Activated T-cell treated with anti-CD3 and anti-CD28 coated beads, Interleukin-2, amount 50 U/mL, for 4 hours (primary cell): ENCODE measurements around the gene GOLGA6B. TPM values are rescaled to one million over a fixed set of nuclear protein-coding genes. Genes with fewer than 3 reads are reported as not detected.
"Not testable (repeated sequence)": the region's sequence is repeated elsewhere in the genome, so short reads cannot be mapped to it uniquely, and the experiment has no call there.

Experiments
- ATAC-seq, 2 donors: fragments of 200-7000 bp; cut with Tn5 transposase; one replicate each; pipeline ENCODE4 v1.10.0; 2021
- DNase-seq: peaks from one replicate; pipeline ENCODE4 v3.0.0-alpha.2; 2020
- H3K27me3 Mint-ChIP-seq: one replicate; pipeline ENCODE4 v1.8.0; 2021; ENCODE audit warnings: low read depth, mixed read lengths
- H3K36me3 Mint-ChIP-seq: one replicate; pipeline ENCODE4 v1.8.0; 2022; ENCODE audit warnings: mixed read lengths; ENCODE audit not compliant: insufficient read depth
- H3K4me1 Mint-ChIP-seq: one replicate; pipeline ENCODE4 v1.8.0; 2021; ENCODE audit warnings: low read depth, mixed read lengths
- H3K4me3 Mint-ChIP-seq: one replicate; pipeline ENCODE4 v1.8.0; 2021; ENCODE audit warnings: mild to moderate bottlenecking, moderate library complexity, mixed read lengths
- H3K9me3 Mint-ChIP-seq: one replicate; pipeline ENCODE4 v1.8.0; 2021; ENCODE audit warnings: mixed read lengths
- total RNA-seq, 3 donors: library from RNA; stranded (reverse); gene quantifications; one replicate each; pipeline ENCODE4 v1.2.1, GENCODE V29; 2021

Gene GOLGA6B
- total RNA-seq, 3 donors from 2014 or later, result not detected

DNA sequence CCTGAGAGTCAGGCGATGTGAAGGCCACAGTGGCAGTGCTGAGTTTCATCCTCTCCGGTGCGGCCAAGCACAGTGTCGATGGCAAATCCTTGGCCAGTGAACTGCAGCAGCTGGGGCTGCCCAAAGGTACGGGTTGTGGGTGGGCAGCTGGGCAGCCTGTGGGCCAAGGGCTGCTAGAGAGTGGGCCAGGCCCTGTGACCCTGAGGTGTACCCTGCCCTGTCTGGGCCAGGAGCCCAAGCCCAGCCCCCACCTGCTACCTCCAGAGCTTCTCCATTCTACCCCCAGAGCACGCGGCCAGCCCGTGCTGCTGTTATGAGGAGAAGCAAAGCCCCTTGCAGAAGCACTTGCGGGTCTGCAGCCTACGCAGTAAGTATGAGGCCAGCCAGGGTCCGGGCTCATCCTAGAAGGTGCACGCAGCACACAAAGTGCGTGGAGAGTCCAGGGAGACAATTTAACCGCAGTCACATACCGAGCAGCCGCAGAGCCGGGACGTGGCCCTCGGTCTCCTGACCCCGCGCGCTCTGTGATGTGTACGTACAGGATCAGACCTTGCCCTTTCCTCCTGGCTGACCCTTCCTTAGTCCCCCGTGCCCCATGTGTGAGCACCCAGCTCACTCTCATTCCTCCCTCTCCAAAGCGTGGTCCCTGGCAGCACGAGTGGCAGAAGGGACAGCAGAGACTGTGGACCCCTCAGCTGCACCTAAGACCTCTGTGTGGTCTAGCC, 14.6 kb upstream of the GOLGA6B start:
- not testable (repeated sequence) for ATAC-seq, DNase-seq, H3K4me1 Mint-ChIP-seq, H3K27me3 Mint-ChIP-seq, H3K4me3 Mint-ChIP-seq, H3K36me3 Mint-ChIP-seq, H3K9me3 Mint-ChIP-seq

DNA sequence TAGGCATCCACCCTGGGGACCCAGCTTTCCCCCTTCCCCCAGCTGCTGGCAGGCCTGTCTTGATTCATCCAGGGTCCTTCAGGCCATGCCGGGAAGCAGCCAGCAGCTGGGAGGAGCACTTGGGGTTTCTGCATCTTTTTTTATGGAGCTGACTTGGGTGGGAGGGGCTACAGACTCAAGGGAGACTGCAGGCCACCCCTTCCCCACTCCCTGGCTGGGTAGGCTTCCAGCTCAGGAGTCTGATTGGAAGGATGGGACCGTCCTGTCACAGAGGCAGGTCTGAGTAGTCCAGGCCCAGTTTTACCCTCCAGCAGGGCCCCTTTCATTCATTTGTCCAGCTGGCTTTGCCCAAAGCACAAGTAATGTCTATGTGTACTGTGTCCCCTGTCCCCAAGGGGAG, 12.2 kb upstream of the GOLGA6B start:
- H3K9me3 Mint-ChIP-seq, H3K4me3 Mint-ChIP-seq, ATAC-seq, H3K4me1 Mint-ChIP-seq, H3K27me3 Mint-ChIP-seq, DNase-seq, H3K36me3 Mint-ChIP-seq: not testable (repeated sequence)

DNA sequence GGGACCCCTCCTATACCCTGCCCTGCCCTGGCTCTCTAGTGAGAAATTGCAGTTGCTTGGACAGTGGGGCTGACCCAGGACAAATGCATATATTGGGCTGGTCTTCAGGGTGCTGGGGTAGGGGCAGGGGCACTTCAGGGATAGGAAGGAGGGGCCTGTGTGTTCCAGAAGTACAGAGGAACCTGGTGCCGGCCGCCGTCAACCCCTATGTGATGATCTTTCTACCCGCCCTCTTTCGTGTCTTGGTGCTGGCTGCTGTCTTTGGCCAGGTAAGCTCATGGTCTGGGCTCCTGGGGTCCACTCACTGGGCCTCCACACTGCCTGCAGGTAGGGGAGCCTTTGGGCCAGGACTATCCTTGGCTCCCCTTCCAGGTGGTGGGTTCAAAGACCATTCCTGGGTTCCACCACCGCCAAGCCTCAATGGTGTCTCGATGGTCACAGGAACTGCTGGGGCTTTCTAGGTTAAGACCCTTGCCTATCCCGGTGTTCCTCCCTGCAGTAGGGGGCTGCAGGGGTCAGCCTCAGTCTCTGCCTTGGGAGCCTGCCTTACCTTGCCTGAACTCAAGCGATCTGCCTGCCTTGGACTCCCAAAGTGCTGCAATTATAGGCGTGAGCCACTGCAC, 5.8 kb upstream of the GOLGA6B start:
- not testable (repeated sequence) for H3K4me3 Mint-ChIP-seq, H3K27me3 Mint-ChIP-seq, ATAC-seq, DNase-seq, H3K36me3 Mint-ChIP-seq, H3K4me1 Mint-ChIP-seq, H3K9me3 Mint-ChIP-seq

DNA sequence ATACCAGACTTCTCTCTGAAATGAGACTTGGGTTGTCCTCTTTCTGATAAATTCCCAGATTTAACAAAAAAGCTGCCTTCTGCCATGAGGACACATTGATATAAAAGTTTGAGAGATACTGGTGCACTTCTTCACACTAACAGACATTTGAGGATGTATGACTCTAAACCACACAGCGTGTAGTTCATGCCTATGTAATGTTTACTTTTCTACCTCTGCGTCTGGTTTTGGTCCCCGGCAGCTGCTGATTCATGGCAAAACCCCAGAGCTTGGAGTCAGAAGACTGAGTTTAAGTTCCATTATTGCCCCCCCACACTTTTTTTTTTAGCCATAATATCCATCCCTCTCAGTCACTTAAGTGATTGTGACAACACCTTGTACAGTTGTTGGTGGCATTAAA, 1.5 kb downstream of the GOLGA6B start:
- not testable (repeated sequence) for H3K4me1 Mint-ChIP-seq, H3K4me3 Mint-ChIP-seq, DNase-seq, ATAC-seq, H3K9me3 Mint-ChIP-seq, H3K27me3 Mint-ChIP-seq, H3K36me3 Mint-ChIP-seq

DNA sequence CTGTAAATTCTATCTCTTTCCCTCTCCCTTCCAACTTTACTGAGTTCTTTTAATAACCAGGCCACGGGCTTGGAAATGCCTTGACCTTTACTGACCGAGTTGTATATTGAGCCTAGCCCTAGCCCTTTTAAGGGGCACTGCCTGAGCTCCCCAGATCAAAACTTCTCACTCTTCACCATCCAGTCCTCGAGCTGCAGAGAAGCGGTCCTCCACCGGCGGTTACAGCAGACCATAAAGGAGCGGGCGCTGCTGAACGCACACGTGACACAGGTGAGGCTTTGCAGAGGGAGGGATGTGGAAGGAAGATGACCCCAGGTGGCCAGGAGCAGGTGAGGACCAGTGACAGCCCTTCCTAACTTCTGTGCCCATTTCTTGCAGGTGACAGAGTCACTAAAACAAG, 6.6 kb downstream of the GOLGA6B start:
- not testable (repeated sequence) for H3K27me3 Mint-ChIP-seq, H3K4me1 Mint-ChIP-seq, H3K9me3 Mint-ChIP-seq, H3K36me3 Mint-ChIP-seq, H3K4me3 Mint-ChIP-seq, DNase-seq, ATAC-seq

DNA sequence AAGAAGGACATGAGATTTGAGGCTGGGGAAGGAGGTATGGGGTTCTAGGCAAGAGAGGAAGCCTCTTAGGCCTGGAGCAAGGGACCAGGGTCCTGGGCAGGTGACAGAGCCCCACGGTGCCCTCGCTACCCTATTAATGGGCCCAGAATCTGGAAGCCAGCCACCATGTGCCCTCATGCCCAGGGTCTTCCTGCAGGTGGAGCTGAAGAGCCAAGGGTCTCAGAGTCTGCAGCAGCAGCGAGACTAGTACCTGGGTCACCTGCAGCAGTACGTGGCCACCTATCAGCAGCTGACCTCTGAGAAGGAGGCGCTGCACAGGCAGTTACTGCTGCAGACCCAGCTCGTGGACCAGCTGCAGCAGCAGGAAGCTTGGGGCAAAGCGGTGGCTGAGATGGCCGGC, 9.4 kb downstream of the GOLGA6B start:
- DNase-seq, H3K36me3 Mint-ChIP-seq, H3K9me3 Mint-ChIP-seq, ATAC-seq, H3K27me3 Mint-ChIP-seq, H3K4me3 Mint-ChIP-seq, H3K4me1 Mint-ChIP-seq: not testable (repeated sequence)

DNA sequence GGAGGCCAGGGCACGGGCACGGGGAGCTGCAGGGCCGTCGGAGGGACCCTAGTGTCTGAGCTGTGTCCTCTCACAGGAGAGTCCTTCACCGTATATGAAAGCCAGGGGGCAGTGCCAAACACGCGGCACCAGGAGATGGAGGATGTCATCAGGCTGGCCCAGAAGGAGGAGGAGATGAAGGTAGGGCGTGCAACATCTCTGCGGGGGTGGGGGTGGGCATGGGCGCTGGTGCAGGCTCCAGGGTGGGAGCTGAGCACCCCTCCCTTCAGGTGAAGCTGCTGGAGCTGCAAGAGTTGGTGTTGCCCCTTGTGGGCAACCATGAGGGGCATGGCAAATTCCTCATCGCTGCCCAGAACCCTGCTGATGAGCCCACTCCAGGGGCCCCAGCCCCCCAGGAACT, 11.2 kb downstream of the GOLGA6B start:
- not testable (repeated sequence) for H3K36me3 Mint-ChIP-seq, DNase-seq, ATAC-seq, H3K4me1 Mint-ChIP-seq, H3K27me3 Mint-ChIP-seq, H3K4me3 Mint-ChIP-seq, H3K9me3 Mint-ChIP-seq

DNA sequence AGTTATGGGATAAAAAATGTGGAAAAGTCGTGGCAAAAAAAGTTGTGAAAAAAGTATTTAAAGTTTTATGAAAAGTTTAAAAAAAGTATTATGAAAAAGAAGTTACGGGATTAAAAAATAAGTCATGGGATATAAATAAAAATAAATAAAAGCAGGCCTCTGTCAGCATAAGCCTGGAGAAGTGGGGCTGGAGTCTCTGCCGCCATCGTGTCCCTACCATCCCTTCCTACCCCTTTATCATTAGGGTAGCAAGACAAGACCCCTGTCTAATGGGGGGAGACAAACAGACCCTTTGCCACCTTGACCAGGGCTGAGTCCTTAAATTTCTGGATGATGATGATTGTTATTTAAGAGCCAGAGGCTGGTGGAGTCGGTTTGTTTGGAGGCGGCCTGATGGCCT, 15.3 kb downstream of the GOLGA6B start:
- ATAC-seq, H3K4me1 Mint-ChIP-seq, DNase-seq, H3K36me3 Mint-ChIP-seq, H3K4me3 Mint-ChIP-seq, H3K27me3 Mint-ChIP-seq, H3K9me3 Mint-ChIP-seq: not testable (repeated sequence)

DNA sequence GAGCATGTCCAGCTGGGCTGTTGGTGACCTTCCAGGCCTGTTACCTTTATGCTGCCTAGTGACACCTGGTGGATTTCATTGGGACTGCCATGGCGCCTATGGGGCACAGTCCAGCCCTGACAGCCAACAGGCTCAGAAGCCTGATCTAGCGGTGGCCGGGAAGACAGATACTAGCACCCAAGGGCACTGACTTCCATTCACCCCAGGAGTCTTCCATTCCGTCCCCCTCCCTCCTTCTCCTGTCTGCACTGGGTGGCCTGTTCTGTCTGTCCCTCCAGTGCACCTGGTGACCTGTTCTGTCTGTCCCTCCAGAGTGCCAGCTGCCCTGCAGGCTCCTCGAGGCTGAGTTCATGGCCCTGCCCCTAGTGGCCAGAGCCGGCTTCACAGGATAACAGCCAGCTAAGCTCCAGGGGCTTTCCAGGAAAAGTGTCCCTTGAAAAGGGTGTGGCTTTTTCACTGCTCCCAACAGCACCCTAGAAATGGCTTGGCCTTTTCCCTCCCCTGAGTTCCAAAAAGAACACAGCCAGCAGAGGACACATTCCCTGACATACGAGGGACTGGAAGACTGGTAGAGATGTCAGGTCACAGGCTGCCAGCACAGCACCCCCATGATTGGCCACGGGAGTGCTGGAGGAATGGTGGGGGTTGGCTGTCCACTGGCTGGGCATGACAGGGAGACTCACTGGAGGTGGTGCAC, 16.3 kb downstream of the GOLGA6B start:
- H3K9me3 Mint-ChIP-seq, H3K4me1 Mint-ChIP-seq, H3K27me3 Mint-ChIP-seq, H3K36me3 Mint-ChIP-seq: not testable (repeated sequence)
- peak overlapping the region; percentile 75 for H3K4me3 Mint-ChIP-seq
- ATAC-seq (peak; percentile 96), DNase-seq (peak; percentile 51)

DNA sequence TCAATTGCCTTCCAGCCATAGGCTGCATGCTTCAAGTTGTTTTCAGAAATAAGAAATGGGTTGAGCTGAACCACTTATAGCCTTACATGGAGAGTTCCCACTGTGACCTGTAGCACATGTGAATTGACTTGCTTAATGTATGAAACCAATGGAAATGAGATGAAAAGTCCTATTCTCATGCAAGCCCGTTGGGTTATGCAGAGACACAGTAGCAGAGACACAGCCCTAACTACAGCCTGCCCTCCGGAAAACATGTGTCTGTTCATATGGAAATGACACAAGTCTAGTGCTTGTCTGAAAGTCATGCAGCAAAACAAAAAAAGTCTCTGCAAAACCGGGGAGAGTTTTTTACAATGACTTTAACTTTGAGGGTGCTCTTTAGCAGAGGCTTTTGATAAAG, 17.0 kb downstream of the GOLGA6B start:
- Mint-ChIP-seq H3K27me3 (peaks cover 13% of the 10 kb centered on the region), H3K4me3 (no peak overlapping the region), H3K4me1 (peaks cover 6% of the 10 kb centered on the region), H3K36me3 (no peaks in the 10 kb centered on the region), H3K9me3 (no peaks in the 10 kb centered on the region)
- ATAC-seq (no peak), DNase-seq (no peak)

DNA sequence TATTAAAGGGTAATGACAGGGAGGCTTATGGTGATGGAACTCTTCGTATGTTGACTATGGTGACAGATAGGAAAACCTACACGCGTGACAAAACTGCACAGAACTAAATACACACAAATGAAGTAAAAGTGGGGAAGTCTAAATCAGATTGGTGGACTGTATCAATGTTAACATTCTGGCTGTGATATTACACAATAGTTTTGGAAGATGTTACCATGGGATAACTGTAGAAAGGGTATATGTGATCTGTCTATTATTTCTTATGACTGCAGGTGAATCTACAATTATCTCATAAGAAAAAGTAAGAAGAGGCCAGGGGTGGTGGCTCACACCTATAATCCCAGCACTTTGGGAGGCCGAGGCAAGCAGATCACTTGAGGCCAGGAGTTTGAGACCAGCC, 22.3 kb downstream of the GOLGA6B start:
- ATAC-seq, result no peak
- Mint-ChIP-seq H3K36me3 (no peaks in the 10 kb centered on the region), H3K4me1 (no peaks in the 10 kb centered on the region)

DNA sequence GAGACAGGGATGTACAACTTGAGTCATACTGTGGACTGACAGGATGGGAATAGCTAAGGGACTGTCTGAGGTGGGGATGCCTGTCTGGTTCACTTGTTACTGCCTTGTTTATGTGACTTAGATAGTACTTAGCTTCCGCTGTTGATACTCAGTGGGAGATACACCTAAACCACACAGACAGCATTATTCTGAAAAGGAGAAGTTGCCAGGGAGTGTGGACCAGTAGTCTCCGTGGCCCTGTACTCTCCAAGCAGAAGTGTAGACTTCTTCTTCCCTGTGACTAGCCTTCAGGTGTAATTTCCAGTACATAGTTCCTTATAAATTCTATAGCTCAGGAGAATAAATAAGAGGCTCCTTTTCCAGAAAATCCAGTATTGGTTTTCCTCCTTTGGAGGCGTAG, 26.4 kb downstream of the GOLGA6B start:
- H3K36me3 Mint-ChIP-seq, result no peaks in the 10 kb centered on the region
- no peaks in the 10 kb centered on the region for H3K4me1 Mint-ChIP-seq
- no peak for DNase-seq

More for the DNA sequence above, 22.3 kb downstream of the GOLGA6B start:
- H3K27me3 Mint-ChIP-seq, result peaks cover 24% of the 10 kb centered on the region
- H3K9me3 Mint-ChIP-seq, result no peaks in the 10 kb centered on the region
- H3K4me3 Mint-ChIP-seq, result no peak overlapping the region
- no peak for DNase-seq

DNA sequence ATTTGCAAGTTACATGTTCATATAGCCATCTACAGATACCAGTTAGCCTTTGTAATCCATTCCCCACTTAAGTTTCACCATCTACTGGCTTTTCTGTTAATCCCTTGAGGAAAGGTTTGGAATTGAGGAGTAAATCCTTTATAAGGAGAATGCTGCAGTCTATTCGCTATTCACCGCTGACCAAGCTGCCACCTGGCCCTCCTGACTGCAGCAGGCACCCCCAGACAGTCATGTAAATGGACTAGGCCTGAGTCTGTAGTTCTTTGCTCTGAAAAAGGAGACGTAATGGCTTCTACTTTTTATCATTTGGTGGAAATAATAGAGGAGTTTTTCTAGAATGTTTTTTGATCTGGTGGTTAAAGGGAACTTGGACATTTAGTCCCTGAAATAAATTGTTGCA, 28.3 kb downstream of the GOLGA6B start:
- H3K27me3 Mint-ChIP-seq, result peaks cover 11% of the 10 kb centered on the region
- no peaks in the 10 kb centered on the region for H3K36me3 Mint-ChIP-seq
- peaks cover 9% of the 10 kb centered on the region for H3K4me1 Mint-ChIP-seq
- H3K4me3 Mint-ChIP-seq, result no peak overlapping the region
- no peaks in the 10 kb centered on the region for H3K9me3 Mint-ChIP-seq
- DNase-seq, result no peak
- no peak for ATAC-seq

More for the DNA sequence above, 26.4 kb downstream of the GOLGA6B start:
- ATAC-seq, result no peak
- H3K4me3 Mint-ChIP-seq, result no peak overlapping the region
- no peaks in the 10 kb centered on the region for H3K9me3 Mint-ChIP-seq
- H3K27me3 Mint-ChIP-seq, result peaks cover 23% of the 10 kb centered on the region

DNA sequence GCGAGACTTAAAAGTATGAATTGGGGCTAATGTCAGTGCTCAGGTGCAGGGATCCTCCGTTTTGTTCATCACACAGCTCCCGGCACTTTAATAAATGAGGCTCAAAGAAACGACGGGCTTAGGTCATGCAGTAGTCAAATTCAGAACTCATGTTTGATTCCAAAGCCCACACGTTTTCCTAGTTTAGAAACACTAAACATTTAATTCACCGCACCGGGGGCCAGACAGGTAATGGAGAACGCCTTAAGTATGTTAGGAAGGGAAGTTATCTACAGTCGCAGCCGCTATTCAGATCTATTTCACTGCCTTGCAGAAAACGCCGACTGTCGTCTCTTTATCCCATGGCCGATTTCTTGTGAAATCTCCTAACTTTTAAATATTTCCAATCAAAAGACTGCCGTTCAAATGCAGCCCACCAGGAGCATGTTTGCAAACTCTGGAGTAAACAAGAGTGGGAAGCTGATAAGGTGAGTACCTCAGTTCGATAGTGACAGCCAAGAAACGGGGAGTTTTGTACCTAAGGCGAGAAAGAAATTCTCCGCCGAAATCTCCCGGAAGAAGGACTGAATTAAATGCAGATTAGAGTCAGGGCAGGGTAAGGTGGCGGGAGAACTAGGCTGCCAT, 30.9 kb downstream of the GOLGA6B start:
- peak overlapping the region; percentile 95 for H3K4me3 Mint-ChIP-seq
- H3K9me3 Mint-ChIP-seq, result no peaks in the 10 kb centered on the region
- H3K4me1 Mint-ChIP-seq, result peaks cover 9% of the 10 kb centered on the region
- ATAC-seq, result no peak
- H3K36me3 Mint-ChIP-seq, result no peaks in the 10 kb centered on the region
- H3K27me3 Mint-ChIP-seq, result peaks cover 2% of the 10 kb centered on the region
- DNase-seq, result no peak
